IMR-90 (cell line): ENCODE data around the gene STOML1. TPM values are rescaled to one million over a fixed set of nuclear protein-coding genes. Genes with fewer than 3 reads are reported as not detected.

ENCODE experiments used
- ATAC-seq: fragments of 200-7000 bp; cut with Tn5 transposase; 2 replicates; pipeline ENCODE4 v1.9.1; 2020; ENCODE audit warnings: low read depth, mild to moderate bottlenecking, moderate library complexity
- BruUV-seq: library from RNA; stranded (reverse); fragments of 400-500 nt; replicated peaks from 2 replicates; lab custom pipeline; 2021; lab: Mats Ljungman, UMichigan
- CTCF ChIA-PET: fragments of 300-600 bp; formaldehyde crosslinking; extraction: SDS; loops from one replicate; lab custom pipeline; 2021; ENCODE audit warnings: antibody characterized with exemption; lab: Yijun Ruan, JAX
- POLR2A ChIA-PET: fragments of 300-600 bp; sonication (Branson Sonifier 250); formaldehyde crosslinking; loops from one replicate; lab custom pipeline; 2022; ENCODE audit warnings: antibody characterized with exemption; ENCODE audit not compliant: unreplicated experiment; lab: Charles Lee
- DNase-seq: peaks from one replicate; pipeline ENCODE4 v3.0.0; 2013
- H2AFZ ChIP-seq: replicated peaks from 2 replicates; pipeline ENCODE3; 2013; ENCODE audit warnings: low read length, mild to moderate bottlenecking; ENCODE audit not compliant: poor library complexity
- H2AK5ac ChIP-seq: 2 replicates; pipeline ENCODE4 v1.6.1; 2013; ENCODE audit warnings: low read depth, low read length, inconsistent platforms
- H2AK9ac ChIP-seq: replicated peaks from 2 replicates; pipeline ENCODE3; 2013; ENCODE audit warnings: mild to moderate bottlenecking, low read depth, low read length, moderate library complexity; ENCODE audit not compliant: poor library complexity
- H2BK120ac ChIP-seq: 2 replicates; pipeline ENCODE4 v1.6.1; 2013; ENCODE audit warnings: low read depth, low read length, inconsistent platforms
- H2BK15ac ChIP-seq: 3 replicates; pipeline ENCODE4 v1.6.1; 2013; ENCODE audit warnings: low read depth, low read length, inconsistent platforms
- H2BK20ac ChIP-seq: 2 replicates; pipeline ENCODE4 v1.6.1; 2013; ENCODE audit warnings: low read depth, mild to moderate bottlenecking, inconsistent platforms, low read length, moderate library complexity
- H2BK5ac ChIP-seq: 2 replicates; pipeline ENCODE4 v1.6.1; 2013; ENCODE audit warnings: mild to moderate bottlenecking, low read depth, low read length, inconsistent platforms; ENCODE audit not compliant: poor library complexity, severe bottlenecking
- H3K14ac ChIP-seq: replicated peaks from 2 replicates; pipeline ENCODE4 v1.6.1; 2013; ENCODE audit warnings: low read depth, low read length, inconsistent platforms
- H3K18ac ChIP-seq: 2 replicates; pipeline ENCODE4 v1.6.1; 2013; ENCODE audit warnings: low read depth, low read length, control low read depth
- H3K23ac ChIP-seq: 2 replicates; pipeline ENCODE4 v1.6.1; 2013; ENCODE audit warnings: low read depth, low read length, inconsistent platforms
- H3K27ac ChIP-seq: 2 replicates; pipeline ENCODE4 v1.5.1; 2013; ENCODE audit warnings: mild to moderate bottlenecking, control low read depth, low read length; ENCODE audit not compliant: insufficient read depth
- H3K27me3 ChIP-seq: 2 replicates; pipeline ENCODE4 v1.6.1; 2013; ENCODE audit warnings: low read length; ENCODE audit not compliant: control insufficient read depth, insufficient read depth
- H3K36me3 ChIP-seq: 2 replicates; pipeline ENCODE4 v1.6.1; 2013; ENCODE audit warnings: low read length, mixed read lengths; ENCODE audit not compliant: control insufficient read depth, insufficient read depth
- H3K4ac ChIP-seq: 2 replicates; pipeline ENCODE4 v1.6.1; 2013; ENCODE audit warnings: low read depth, low read length, inconsistent platforms
- H3K4me1 ChIP-seq: 2 replicates; pipeline ENCODE4 v1.6.1; 2013; ENCODE audit warnings: low read length, mixed read lengths; ENCODE audit not compliant: control insufficient read depth, insufficient read depth
- H3K4me2 ChIP-seq: 2 replicates; pipeline ENCODE4 v1.6.1; 2013; ENCODE audit warnings: low read depth, mild to moderate bottlenecking, control low read depth, low read length, moderate library complexity
- H3K4me3 ChIP-seq: 2 replicates; pipeline ENCODE4 v1.5.1; 2013; ENCODE audit warnings: low read depth, mild to moderate bottlenecking, control low read depth, low read length, moderate library complexity; ENCODE audit not compliant: insufficient read depth
- H3K56ac ChIP-seq: 2 replicates; pipeline ENCODE4 v1.6.1; 2013; ENCODE audit warnings: low read length, inconsistent platforms; ENCODE audit not compliant: insufficient read depth; ENCODE audit errors: extremely low read depth
- H3K79me1 ChIP-seq, 2 experiments: 2 replicates each; pipeline ENCODE4 v1.6.1; 2013; ENCODE audit warnings: low read length in 2 of 2, inconsistent platforms in 1 of 2, low read depth in 1 of 2
- H3K9ac ChIP-seq: 2 replicates; pipeline ENCODE4 v1.6.1; 2013; ENCODE audit warnings: low read depth, low read length, control low read depth
- H3K9me1 ChIP-seq: 2 replicates; pipeline ENCODE4 v1.6.1; 2013; ENCODE audit warnings: low read length, inconsistent platforms; ENCODE audit not compliant: insufficient read depth
- H3K9me3 ChIP-seq: 2 replicates; pipeline ENCODE4 v1.6.1; 2013; ENCODE audit warnings: low read length; ENCODE audit not compliant: control insufficient read depth, insufficient read depth
- H4K20me1 ChIP-seq: 2 replicates; pipeline ENCODE4 v1.6.1; 2013; ENCODE audit warnings: low read length, inconsistent platforms; ENCODE audit not compliant: insufficient read depth
- H4K5ac ChIP-seq: 2 replicates; pipeline ENCODE4 v1.6.1; 2013; ENCODE audit warnings: mild to moderate bottlenecking, low read depth, low read length, control low read depth
- H4K8ac ChIP-seq, 2 experiments: 2 replicates each; pipeline ENCODE4 v1.6.1; 2013; ENCODE audit warnings: low read depth in 2 of 2, low read length in 2 of 2, control low read depth in 1 of 2, inconsistent platforms in 1 of 2
- H4K91ac ChIP-seq: 2 replicates; pipeline ENCODE4 v1.6.1; 2013; ENCODE audit warnings: low read depth, low read length, inconsistent platforms; ENCODE audit not compliant: insufficient read depth
- BHLHE40 ChIP-seq: fragments of 150-350 bp; IDR thresholded peaks from 2 replicates; pipeline ENCODE4 v1.6.1; 2016; ENCODE audit warnings: mild to moderate bottlenecking, low read depth, low read length
- CEBPB ChIP-seq: IDR thresholded peaks from 2 replicates; pipeline ENCODE4 v1.6.1; 2012; ENCODE audit warnings: low read depth, low read length, improper control_type of control experiment
- CHD1 ChIP-seq: IDR thresholded peaks from 2 replicates; pipeline ENCODE4 v1.6.1; 2012; ENCODE audit warnings: low read depth, low read length, improper control_type of control experiment
- ELK1 ChIP-seq: fragments of 150-350 bp; IDR thresholded peaks from 2 replicates; pipeline ENCODE4 v1.6.1; 2016; ENCODE audit warnings: low read depth, mild to moderate bottlenecking, low read length, moderate library complexity, borderline replicate concordance
- FOS ChIP-seq: fragments of 150-350 bp; IDR thresholded peaks from 2 replicates; pipeline ENCODE4 v1.6.1; 2016; ENCODE audit warnings: low read depth, low read length
- MAFK ChIP-seq: IDR thresholded peaks from 2 replicates; pipeline ENCODE4 v1.6.1; 2012; ENCODE audit warnings: low read depth, low read length, improper control_type of control experiment
- MAZ ChIP-seq: IDR thresholded peaks from 2 replicates; pipeline ENCODE4 v1.6.1; 2012; ENCODE audit warnings: low read depth, mild to moderate bottlenecking, low read length, improper control_type of control experiment, moderate library complexity, borderline replicate concordance
- MXI1 ChIP-seq: IDR thresholded peaks from 2 replicates; pipeline ENCODE4 v1.6.1; 2012; ENCODE audit warnings: low read depth, mild to moderate bottlenecking, low read length, moderate library complexity, borderline replicate concordance
- NFE2L2 ChIP-seq: fragments of 150-350 bp; IDR thresholded peaks from 2 replicates; pipeline ENCODE4 v1.6.1; 2016; ENCODE audit warnings: low read depth, mild to moderate bottlenecking, low read length
- POLR2A ChIP-seq: IDR thresholded peaks from 2 replicates; pipeline ENCODE4 v1.6.1; 2012; ENCODE audit warnings: mild to moderate bottlenecking, low read depth, low read length
- RAD21 ChIP-seq: IDR thresholded peaks from 2 replicates; pipeline ENCODE4 v1.6.1; 2012; ENCODE audit warnings: low read length, improper control_type of control experiment
- RCOR1 ChIP-seq: IDR thresholded peaks from 2 replicates; pipeline ENCODE4 v1.6.1; 2012; ENCODE audit warnings: mild to moderate bottlenecking, low read length, improper control_type of control experiment; ENCODE audit not compliant: insufficient replicate concordance
- RFX5 ChIP-seq: IDR thresholded peaks from 2 replicates; pipeline ENCODE4 v1.8.0; 2012; ENCODE audit warnings: low read depth, mild to moderate bottlenecking, low read length, moderate library complexity
- SMC3 ChIP-seq: fragments of 150-350 bp; IDR thresholded peaks from 2 replicates; pipeline ENCODE4 v1.6.1; 2016; ENCODE audit warnings: low read depth, mild to moderate bottlenecking, antibody characterized with exemption, low read length, moderate library complexity
- WGBS, 2 experiments: methylation state at CpG; one replicate each; pipeline versions ENCODE4 v1.1.5 to v1.1.7; 2013; ENCODE audit warnings: missing lambda C conversion rate in 2 of 2; ENCODE audit not compliant: insufficient read length in 1 of 2; ENCODE audit errors: extremely low coverage in 2 of 2; 5-methylcytosine and 5-hydroxymethylcytosine counted together
- dilution Hi-C: fragments of 300-500 bp; cut with HindIII; formaldehyde crosslinking; loops from one replicate; pipeline ENCODE4 v1.14.3; 2018; ENCODE audit warnings: low sequenced_read_pairs; ENCODE audit not compliant: unreplicated experiment
- in situ Hi-C: fragments of 300-500 bp; cut with MboI; formaldehyde crosslinking; loops from 3 replicates; pipeline ENCODE4 v1.14.3; 2019; ENCODE audit warnings: low sequenced_read_pairs, inconsistent platforms, mixed read lengths
- intact Hi-C: fragments of 100-400 bp; cut with micrococcal nuclease; formaldehyde crosslinking; loops from 2 replicates; pipeline ENCODE4 v1.10.0; 2022
- polyA plus RNA-seq, 3 experiments: library from polyadenylated mRNA; depleted of rRNA; stranded (reverse); fragments of >200 nt; gene quantifications; 2 replicates each; pipeline ENCODE4 v1.2.3, GENCODE V29; 2012; ENCODE audit warnings: low replicate concordance in 1 of 3
- total RNA-seq: library from RNA; depleted of rRNA; stranded (reverse); fragments of >200 nt; gene quantifications from 2 replicates; pipeline ENCODE4 v1.2.3, GENCODE V29; 2012
- TF ChIP-seq, protein P1 (sequence below): fragments of 150-350 bp; IDR thresholded peaks from 2 replicates; pipeline ENCODE4 v1.6.1; 2017; ENCODE audit warnings: mild to moderate bottlenecking, antibody characterized with exemption, low read length, low read depth
- TF ChIP-seq, protein P2 (sequence below): conservative IDR thresholded peaks from 2 replicates; pipeline ENCODE4 v1.5.1; 2012; ENCODE audit warnings: mild to moderate bottlenecking, low read depth, low read length, improper control_type of control experiment

STOML1 gene
- total and polyA plus RNA-seq, 2 of the 4 experiments (the other 2 are of a cell fraction), result 11.8 to 21.2 TPM

DNA sequence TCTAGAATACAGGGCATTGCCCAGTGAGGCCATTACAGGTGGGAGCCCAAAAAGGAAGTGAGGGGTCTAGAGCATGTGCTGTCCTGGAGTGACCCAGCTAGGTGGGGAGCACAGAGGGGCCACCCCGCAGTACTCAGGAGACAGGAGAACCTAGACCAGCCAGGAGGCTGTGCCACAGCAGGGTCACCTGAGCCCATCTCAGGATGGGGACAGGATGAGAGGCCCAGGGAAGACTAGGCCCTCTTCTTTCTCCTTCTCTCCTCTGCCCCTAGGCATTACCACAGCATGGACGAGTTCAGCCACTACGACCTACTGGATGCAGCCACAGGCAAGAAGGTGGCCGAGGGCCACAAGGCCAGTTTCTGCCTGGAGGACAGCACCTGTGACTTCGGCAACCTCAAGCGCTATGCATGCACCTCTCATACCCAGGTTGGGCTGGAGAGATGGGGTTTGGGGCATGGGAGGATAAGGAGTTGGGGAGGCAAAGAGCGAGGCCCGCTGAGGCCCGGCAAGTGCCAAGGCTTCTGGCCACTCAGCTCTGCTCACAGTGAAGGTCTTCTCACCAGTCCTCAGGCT lies 45.2 kb downstream of the STOML1 start:
- H3K27me3 ChIP-seq, result no peaks in the 10 kb centered on the region
- BruUV-seq, result no TSS peak
- ChIA-PET POLR2A (no interaction called here), CTCF (no interaction called here)
- H2BK20ac ChIP-seq, result no peak overlapping the region
- H3K4me1 ChIP-seq, result peaks cover 11% of the 10 kb centered on the region
- no peak overlapping the region for H3K56ac ChIP-seq
- no peak overlapping the region for H2BK5ac ChIP-seq
- no peak overlapping the region for H2AK9ac ChIP-seq
- no peak overlapping the region for H2AFZ ChIP-seq
- DNase-seq (no peak), ATAC-seq (no peak)
- H3K23ac ChIP-seq, result no peak overlapping the region
- TF ChIP-seq FOS, result no peak
- TF ChIP-seq MAZ, result no peak
- no peak for TF ChIP-seq BHLHE40
- no peak for TF ChIP-seq ELK1
- TF ChIP-seq RCOR1, result no peak
- no peak for TF ChIP-seq MAFK
- TF ChIP-seq, protein P1, sequence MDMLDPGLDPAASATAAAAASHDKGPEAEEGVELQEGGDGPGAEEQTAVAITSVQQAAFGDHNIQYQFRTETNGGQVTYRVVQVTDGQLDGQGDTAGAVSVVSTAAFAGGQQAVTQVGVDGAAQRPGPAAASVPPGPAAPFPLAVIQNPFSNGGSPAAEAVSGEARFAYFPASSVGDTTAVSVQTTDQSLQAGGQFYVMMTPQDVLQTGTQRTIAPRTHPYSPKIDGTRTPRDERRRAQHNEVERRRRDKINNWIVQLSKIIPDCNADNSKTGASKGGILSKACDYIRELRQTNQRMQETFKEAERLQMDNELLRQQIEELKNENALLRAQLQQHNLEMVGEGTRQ, result no peak
- TF ChIP-seq SMC3, result no peak
- no peak for TF ChIP-seq POLR2A
- no peak for TF ChIP-seq RFX5
- TF ChIP-seq CHD1, result no peak
- TF ChIP-seq RAD21, result no peak
- no peak for TF ChIP-seq CEBPB
- TF ChIP-seq NFE2L2, result no peak
- TF ChIP-seq MXI1, result no peak
- TF ChIP-seq, protein P2, sequence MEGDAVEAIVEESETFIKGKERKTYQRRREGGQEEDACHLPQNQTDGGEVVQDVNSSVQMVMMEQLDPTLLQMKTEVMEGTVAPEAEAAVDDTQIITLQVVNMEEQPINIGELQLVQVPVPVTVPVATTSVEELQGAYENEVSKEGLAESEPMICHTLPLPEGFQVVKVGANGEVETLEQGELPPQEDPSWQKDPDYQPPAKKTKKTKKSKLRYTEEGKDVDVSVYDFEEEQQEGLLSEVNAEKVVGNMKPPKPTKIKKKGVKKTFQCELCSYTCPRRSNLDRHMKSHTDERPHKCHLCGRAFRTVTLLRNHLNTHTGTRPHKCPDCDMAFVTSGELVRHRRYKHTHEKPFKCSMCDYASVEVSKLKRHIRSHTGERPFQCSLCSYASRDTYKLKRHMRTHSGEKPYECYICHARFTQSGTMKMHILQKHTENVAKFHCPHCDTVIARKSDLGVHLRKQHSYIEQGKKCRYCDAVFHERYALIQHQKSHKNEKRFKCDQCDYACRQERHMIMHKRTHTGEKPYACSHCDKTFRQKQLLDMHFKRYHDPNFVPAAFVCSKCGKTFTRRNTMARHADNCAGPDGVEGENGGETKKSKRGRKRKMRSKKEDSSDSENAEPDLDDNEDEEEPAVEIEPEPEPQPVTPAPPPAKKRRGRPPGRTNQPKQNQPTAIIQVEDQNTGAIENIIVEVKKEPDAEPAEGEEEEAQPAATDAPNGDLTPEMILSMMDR, result no peak
- in situ Hi-C loops, result no loop called here
- H3K9me1 ChIP-seq, result peaks cover 1% of the 10 kb centered on the region; the same call in 1 of the 2 replicates
- H2AK5ac ChIP-seq, result no peak overlapping the region
- H4K8ac ChIP-seq, result no peak overlapping the region
- 0 out of 2 replicates have a peak, but pooled peaks cover 2% of the 10 kb centered on the region for H4K20me1 ChIP-seq
- no peak overlapping the region for H4K91ac ChIP-seq
- no peak overlapping the region for H3K18ac ChIP-seq
- H4K5ac ChIP-seq, result no peak overlapping the region
- H3K36me3 ChIP-seq, result peaks cover 63% of the 10 kb centered on the region
- no peak overlapping the region for H3K4ac ChIP-seq
- no peak overlapping the region for H3K4me2 ChIP-seq
- no peak overlapping the region for H3K9ac ChIP-seq
- WGBS, 2 experiments, result 100% methylated on average over 1 of the region's 9 CpGs; no CpG with 5 or more reads in 1 of the 2 experiments
- H3K4me3 ChIP-seq, result no peak overlapping the region
- H2BK120ac ChIP-seq, result no peak overlapping the region
- no peak overlapping the region for H3K27ac ChIP-seq
- dilution Hi-C loops, result no loop called here
- no peaks in the 10 kb centered on the region for H3K9me3 ChIP-seq
- H3K79me1 ChIP-seq, result peaks cover 13 to 31% of the 10 kb centered on the region in 2 experiments
- intact Hi-C loops, result no loop called here
- no peak overlapping the region for H2BK15ac ChIP-seq
- no peak overlapping the region for H3K14ac ChIP-seq
